ENCODE results near the gene WDFY4. TPM values are rescaled to one million over a fixed set of nuclear protein-coding genes. Genes with fewer than 3 reads are reported as not detected.

WDFY4 gene
- total RNA-seq, 1 donor from 2014 or later, result 0.25 TPM

DNA sequence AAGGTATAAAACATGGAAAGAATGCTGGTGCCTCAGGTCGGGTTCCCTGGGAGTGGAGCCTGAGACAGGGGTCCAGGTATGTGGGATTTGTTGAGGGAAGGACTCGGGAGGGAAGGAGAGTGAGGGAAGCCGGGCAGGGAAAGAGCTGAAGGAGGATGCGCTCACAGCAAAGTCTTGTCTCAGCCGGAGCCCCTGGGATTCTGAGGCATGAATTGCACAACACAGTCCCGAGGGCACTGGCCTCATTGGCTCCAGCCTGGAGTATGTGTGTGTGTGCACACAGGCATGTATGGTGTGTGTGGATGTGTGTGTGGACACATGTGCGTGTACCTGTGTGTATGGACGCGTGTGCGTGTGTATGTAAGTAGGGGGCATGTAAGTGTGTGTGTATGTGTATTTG lies 87.4 kb downstream of the WDFY4 start:
- no peak overlapping the region for H3K4me2 ChIP-seq (ENCODE audit: low read length)
- no peaks in the 10 kb centered on the region for H3K36me3 ChIP-seq (ENCODE audit: insufficient read depth, low read length)
- DNase-seq (ENCODE audit: low read depth) (no peak), FAIRE-seq (no peak)
- H3K4me3 ChIP-seq (ENCODE audit: insufficient read depth, low read depth, low read length), result no peak overlapping the region
- no peak overlapping the region for H3K9ac ChIP-seq (ENCODE audit: low read length)
- peaks cover 28% of the 10 kb centered on the region for H3K27me3 Mint-ChIP-seq (ENCODE audit: low read depth, unreplicated experiment)
- no peaks in the 10 kb centered on the region for H3K79me2 ChIP-seq (ENCODE audit: insufficient read depth, low read length)
- H3K27me3 ChIP-seq (ENCODE audit: insufficient read depth, low read length), result peaks cover 2% of the 10 kb centered on the region
- no peaks in the 10 kb centered on the region for H4K20me1 ChIP-seq (ENCODE audit: insufficient read depth, low read length)
- TF ChIP-seq, protein P1, sequence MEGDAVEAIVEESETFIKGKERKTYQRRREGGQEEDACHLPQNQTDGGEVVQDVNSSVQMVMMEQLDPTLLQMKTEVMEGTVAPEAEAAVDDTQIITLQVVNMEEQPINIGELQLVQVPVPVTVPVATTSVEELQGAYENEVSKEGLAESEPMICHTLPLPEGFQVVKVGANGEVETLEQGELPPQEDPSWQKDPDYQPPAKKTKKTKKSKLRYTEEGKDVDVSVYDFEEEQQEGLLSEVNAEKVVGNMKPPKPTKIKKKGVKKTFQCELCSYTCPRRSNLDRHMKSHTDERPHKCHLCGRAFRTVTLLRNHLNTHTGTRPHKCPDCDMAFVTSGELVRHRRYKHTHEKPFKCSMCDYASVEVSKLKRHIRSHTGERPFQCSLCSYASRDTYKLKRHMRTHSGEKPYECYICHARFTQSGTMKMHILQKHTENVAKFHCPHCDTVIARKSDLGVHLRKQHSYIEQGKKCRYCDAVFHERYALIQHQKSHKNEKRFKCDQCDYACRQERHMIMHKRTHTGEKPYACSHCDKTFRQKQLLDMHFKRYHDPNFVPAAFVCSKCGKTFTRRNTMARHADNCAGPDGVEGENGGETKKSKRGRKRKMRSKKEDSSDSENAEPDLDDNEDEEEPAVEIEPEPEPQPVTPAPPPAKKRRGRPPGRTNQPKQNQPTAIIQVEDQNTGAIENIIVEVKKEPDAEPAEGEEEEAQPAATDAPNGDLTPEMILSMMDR (IDR thresholded peaks at IDR 0.05; ENCODE audit: insufficient read depth, low read depth, low read length), result no peak
- no peak for TF ChIP-seq EZH2 (IDR thresholded peaks at IDR 0.05; ENCODE audit: insufficient read depth, low read length)
- H3K27ac ChIP-seq (ENCODE audit: low read depth, low read length), result no peak overlapping the region
- H3K36me3 Mint-ChIP-seq (ENCODE audit: low read depth, unreplicated experiment), result no peaks in the 10 kb centered on the region
- no peaks in the 10 kb centered on the region for H3K4me1 Mint-ChIP-seq (ENCODE audit: low read depth, unreplicated experiment)
- H2AFZ ChIP-seq (ENCODE audit: low read depth, low read length), result no peak overlapping the region
- no peak overlapping the region for H3K4me3 Mint-ChIP-seq (ENCODE audit: unreplicated experiment)
- no peaks in the 10 kb centered on the region for H3K9me3 ChIP-seq (ENCODE audit: insufficient read depth, low read depth, low read length)
- no peak overlapping the region for H3K27ac Mint-ChIP-seq (ENCODE audit: unreplicated experiment)
- H3K9me3 Mint-ChIP-seq (ENCODE audit: unreplicated experiment), result no peaks in the 10 kb centered on the region
- no peaks in the 10 kb centered on the region for H3K4me1 ChIP-seq (ENCODE audit: insufficient read depth, low read length)

DNA sequence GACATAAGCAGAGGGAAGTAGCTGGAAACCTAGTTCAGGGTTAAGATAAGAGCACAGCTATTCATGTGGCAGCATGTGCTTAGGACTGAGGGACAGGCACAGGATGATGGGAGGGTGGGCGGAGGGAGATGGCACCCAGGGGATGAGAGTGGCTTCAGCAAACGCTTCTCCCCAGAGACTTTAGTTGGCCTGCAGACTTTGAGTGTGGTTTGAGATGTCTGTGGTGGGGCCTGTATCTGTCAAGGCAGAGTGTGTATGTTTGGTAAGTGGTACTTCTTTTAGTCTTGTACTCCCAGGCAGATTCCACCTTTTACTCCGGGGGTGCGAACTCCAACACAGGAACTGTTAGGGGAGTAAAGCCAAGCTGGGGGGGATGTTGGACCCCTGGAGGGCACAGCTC lies 88.9 kb downstream of the WDFY4 start:
- H2AFZ ChIP-seq (ENCODE audit: low read depth, low read length), result no peak overlapping the region
- Mint-ChIP-seq H3K27me3 (ENCODE audit: low read depth, unreplicated experiment) (peaks cover 25% of the 10 kb centered on the region), H3K27ac (ENCODE audit: unreplicated experiment) (no peak overlapping the region), H3K4me1 (ENCODE audit: low read depth, unreplicated experiment) (no peaks in the 10 kb centered on the region), H3K9me3 (ENCODE audit: unreplicated experiment) (no peaks in the 10 kb centered on the region), H3K4me3 (ENCODE audit: unreplicated experiment) (no peak overlapping the region), H3K36me3 (ENCODE audit: low read depth, unreplicated experiment) (no peaks in the 10 kb centered on the region)
- H3K36me3 ChIP-seq (ENCODE audit: insufficient read depth, low read length), result no peaks in the 10 kb centered on the region
- no peak for FAIRE-seq
- H3K9ac ChIP-seq (ENCODE audit: low read length), result no peak overlapping the region
- no peaks in the 10 kb centered on the region for H4K20me1 ChIP-seq (ENCODE audit: insufficient read depth, low read length)
- no peak overlapping the region for H3K4me3 ChIP-seq (ENCODE audit: insufficient read depth, low read depth, low read length)
- no peak for TF ChIP-seq EZH2 (IDR thresholded peaks at IDR 0.05; ENCODE audit: insufficient read depth, low read length)
- TF ChIP-seq, protein P1 (IDR thresholded peaks at IDR 0.05; ENCODE audit: insufficient read depth, low read depth, low read length), result no peak
- no peaks in the 10 kb centered on the region for H3K79me2 ChIP-seq (ENCODE audit: insufficient read depth, low read length)
- H3K4me1 ChIP-seq (ENCODE audit: insufficient read depth, low read length), result no peaks in the 10 kb centered on the region
- H3K9me3 ChIP-seq (ENCODE audit: insufficient read depth, low read depth, low read length), result no peaks in the 10 kb centered on the region
- H3K27ac ChIP-seq (ENCODE audit: low read depth, low read length), result no peak overlapping the region
- peaks cover 2% of the 10 kb centered on the region for H3K27me3 ChIP-seq (ENCODE audit: insufficient read depth, low read length)
- H3K4me2 ChIP-seq (ENCODE audit: low read length), result no peak overlapping the region
- DNase-seq (ENCODE audit: low read depth), result no peak

DNA sequence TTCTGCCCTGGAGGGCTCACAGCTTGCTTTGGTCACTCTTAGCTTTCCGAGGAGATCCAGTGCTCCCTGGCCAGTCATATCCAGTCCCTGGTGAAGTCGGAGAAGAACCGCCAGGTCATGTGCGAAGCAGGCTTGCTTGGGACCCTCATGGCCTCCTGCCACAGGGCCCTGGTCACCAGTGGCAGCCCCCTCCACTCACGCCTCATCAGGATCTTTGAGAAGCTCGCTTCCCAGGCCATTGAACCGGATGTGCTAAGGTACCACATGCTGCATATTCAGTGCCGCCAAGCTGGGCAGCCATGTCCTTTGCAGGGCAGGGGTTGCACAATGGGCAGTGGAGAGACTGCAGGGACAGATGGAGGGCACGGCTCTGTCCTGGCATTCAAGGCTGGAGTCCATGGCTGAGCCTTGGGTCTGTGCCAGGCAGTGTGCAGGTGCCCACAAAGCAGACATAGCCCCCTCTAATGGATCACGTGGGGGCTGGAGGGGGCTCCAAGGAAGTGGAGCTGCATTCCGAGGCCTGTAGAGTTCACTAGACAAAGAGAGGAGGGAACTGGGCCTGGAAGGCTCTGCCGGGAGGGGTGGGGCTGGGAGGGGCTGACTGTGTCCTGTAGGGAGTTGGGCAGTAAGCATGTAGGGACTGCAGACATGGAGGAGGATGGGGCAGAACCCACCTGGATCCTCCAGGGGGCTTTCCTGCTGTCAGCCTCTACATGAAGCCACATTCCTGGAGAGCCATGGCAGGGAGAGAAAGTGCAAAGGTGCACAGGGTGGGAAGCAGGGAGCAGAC lies 89.9 kb downstream of the WDFY4 start:
- Mint-ChIP-seq H3K27ac (ENCODE audit: unreplicated experiment) (no peak overlapping the region), H3K9me3 (ENCODE audit: unreplicated experiment) (no peaks in the 10 kb centered on the region), H3K4me1 (ENCODE audit: low read depth, unreplicated experiment) (no peaks in the 10 kb centered on the region), H3K36me3 (ENCODE audit: low read depth, unreplicated experiment) (no peaks in the 10 kb centered on the region), H3K4me3 (ENCODE audit: unreplicated experiment) (no peak overlapping the region), H3K27me3 (ENCODE audit: low read depth, unreplicated experiment) (peaks cover 17% of the 10 kb centered on the region)
- Histone ChIP-seq H2AFZ (ENCODE audit: low read depth, low read length) (no peak overlapping the region), H3K9me3 (ENCODE audit: insufficient read depth, low read depth, low read length) (no peaks in the 10 kb centered on the region), H3K4me1 (ENCODE audit: insufficient read depth, low read length) (no peaks in the 10 kb centered on the region), H3K36me3 (ENCODE audit: insufficient read depth, low read length) (no peaks in the 10 kb centered on the region), H3K27ac (ENCODE audit: low read depth, low read length) (no peak overlapping the region), H3K4me3 (ENCODE audit: insufficient read depth, low read depth, low read length) (no peak overlapping the region), H3K9ac (ENCODE audit: low read length) (no peak overlapping the region), H3K27me3 (ENCODE audit: insufficient read depth, low read length) (peaks cover 2% of the 10 kb centered on the region), H3K4me2 (ENCODE audit: low read length) (no peak overlapping the region), H4K20me1 (ENCODE audit: insufficient read depth, low read length) (no peaks in the 10 kb centered on the region), H3K79me2 (ENCODE audit: insufficient read depth, low read length) (no peaks in the 10 kb centered on the region)
- TF ChIP-seq, protein P1 (IDR thresholded peaks at IDR 0.05; ENCODE audit: insufficient read depth, low read depth, low read length), result no peak
- no peak for TF ChIP-seq EZH2 (IDR thresholded peaks at IDR 0.05; ENCODE audit: insufficient read depth, low read length)
- no peak for DNase-seq (ENCODE audit: low read depth)
- FAIRE-seq, result no peak

Data from astrocyte (in vitro differentiated cells and primary cell).